HepG2 (cell line): ENCODE measurements around the gene KAT6B. TPM values are rescaled to one million over a fixed set of nuclear protein-coding genes. Genes with fewer than 3 reads are reported as not detected.
A peak's percentile ranks its signal among the peaks of the same experiment; 100 is the strongest.

Experiments used
- CREB1 ChIP-seq, 2 experiments: fragments of 450-650 bp in 1 of 2; IDR thresholded peaks; 2 replicates each; pipeline ENCODE4 v1.6.1; 2016 to 2017; ENCODE audit warnings: control low read depth in 1 of 2, mild to moderate bottlenecking in 1 of 2, missing compliant biosample characterization in 1 of 2, missing genetic modification characterization in 1 of 2
- ETV5 ChIP-seq: IDR thresholded peaks from 2 replicates; pipeline ENCODE4 v1.6.1; 2018; ENCODE audit warnings: missing biosample characterization, missing genetic modification reagents, inconsistent platforms, borderline replicate concordance
- NR2F1 ChIP-seq, 2 experiments: fragments of 450-650 bp in 1 of 2; formaldehyde crosslinking in 1 of 2; IDR thresholded peaks; 2 replicates each; pipeline versions ENCODE4 v1.5.0 to v1.6.1; 2016 to 2020; ENCODE audit warnings: mild to moderate bottlenecking in 1 of 2, missing compliant biosample characterization in 1 of 2, missing genetic modification reagents in 1 of 2, moderate library complexity in 1 of 2
- SOX5 ChIP-seq: IDR thresholded peaks from 2 replicates; pipeline ENCODE4 v1.6.1; 2016; ENCODE audit warnings: borderline replicate concordance
- ZBTB7B ChIP-seq: sonication (generic); formaldehyde crosslinking; IDR thresholded peaks from 2 replicates; pipeline ENCODE4 v1.4.0; 2020; ENCODE audit warnings: missing genetic modification reagents
- ZNF468 ChIP-seq: sonication (generic); formaldehyde crosslinking; IDR thresholded peaks from 2 replicates; pipeline ENCODE4 v1.8.0; 2022; ENCODE audit warnings: mild to moderate bottlenecking, moderate library complexity, missing genetic modification reagents
- ZNF652 ChIP-seq: IDR thresholded peaks from 2 replicates; pipeline ENCODE4 v1.6.1; 2016; ENCODE audit warnings: low read depth, borderline replicate concordance
- polyA plus RNA-seq, 8 experiments: library from polyadenylated mRNA; depleted of rRNA in 3 of 8; stranded (reverse) in 7 of 8; unstranded in 1 of 8; fragments of >200 nt; fragmentation: Illumina TruSeq in 4 of 8; extraction: Trizol in 4 of 8; gene quantifications; 2 replicates each; pipeline versions ENCODE4 v1.2.1 to v1.2.3, GENCODE V29; 2011 to 2016; ENCODE audit warnings: low read depth in 4 of 8, missing spikeins in 1 of 8, mixed read lengths in 1 of 8; ENCODE audit not compliant: insufficient read depth in 1 of 8
- total RNA-seq, 5 experiments: library from RNA; depleted of rRNA; stranded (reverse); fragments of >200 nt; fragmentation: Illumina TruSeq; extraction: Trizol; gene quantifications; 2 replicates each; pipeline ENCODE4 v1.2.3, GENCODE V29; 2016; ENCODE audit warnings: low read depth in 1 of 5
- TF ChIP-seq, protein P1 (sequence below), 2 experiments: IDR thresholded peaks; 2 replicates each; pipeline ENCODE4 v1.6.1; 2011 to 2012; ENCODE audit warnings: low read length in 2 of 2, borderline replicate concordance in 1 of 2, low read depth in 1 of 2, mild to moderate bottlenecking in 1 of 2, moderate library complexity in 1 of 2
- TF ChIP-seq, protein P2 (sequence below): sonication (generic); formaldehyde crosslinking; IDR thresholded peaks from 2 replicates; pipeline ENCODE4 v1.5.1; 2020; ENCODE audit warnings: mild to moderate bottlenecking, missing genetic modification reagents
- TF ChIP-seq, protein P3 (sequence below): sonication (generic); formaldehyde crosslinking; IDR thresholded peaks from 2 replicates; pipeline ENCODE4 v1.4.0; 2020; ENCODE audit warnings: missing genetic modification reagents
- TF ChIP-seq, protein P4 (sequence below): sonication (generic); formaldehyde crosslinking; IDR thresholded peaks from 2 replicates; pipeline ENCODE4 v1.4.0; 2020; ENCODE audit warnings: missing genetic modification reagents, borderline replicate concordance
- TF ChIP-seq, protein P5 (sequence below): sonication (generic); formaldehyde crosslinking; IDR thresholded peaks from 2 replicates; pipeline ENCODE4 v1.8.1; 2023; ENCODE audit warnings: mild to moderate bottlenecking, missing genetic modification reagents, borderline replicate concordance
- TF ChIP-seq, protein P6 (sequence below): sonication (generic); formaldehyde crosslinking; IDR thresholded peaks from 2 replicates; pipeline ENCODE4 v1.5.0; 2020; ENCODE audit warnings: missing genetic modification reagents
- TF ChIP-seq, protein P7 (sequence below): sonication (generic); formaldehyde crosslinking; IDR thresholded peaks from 2 replicates; pipeline ENCODE4 v1.8.1; 2022; ENCODE audit warnings: mild to moderate bottlenecking, missing genetic modification reagents

The KAT6B gene
- total and polyA plus RNA-seq, 2 of the 13 experiments (the other 11 are each of a cell fraction or from before 2014, with no cell fraction given): 3.0 to 9.5 TPM

DNA sequence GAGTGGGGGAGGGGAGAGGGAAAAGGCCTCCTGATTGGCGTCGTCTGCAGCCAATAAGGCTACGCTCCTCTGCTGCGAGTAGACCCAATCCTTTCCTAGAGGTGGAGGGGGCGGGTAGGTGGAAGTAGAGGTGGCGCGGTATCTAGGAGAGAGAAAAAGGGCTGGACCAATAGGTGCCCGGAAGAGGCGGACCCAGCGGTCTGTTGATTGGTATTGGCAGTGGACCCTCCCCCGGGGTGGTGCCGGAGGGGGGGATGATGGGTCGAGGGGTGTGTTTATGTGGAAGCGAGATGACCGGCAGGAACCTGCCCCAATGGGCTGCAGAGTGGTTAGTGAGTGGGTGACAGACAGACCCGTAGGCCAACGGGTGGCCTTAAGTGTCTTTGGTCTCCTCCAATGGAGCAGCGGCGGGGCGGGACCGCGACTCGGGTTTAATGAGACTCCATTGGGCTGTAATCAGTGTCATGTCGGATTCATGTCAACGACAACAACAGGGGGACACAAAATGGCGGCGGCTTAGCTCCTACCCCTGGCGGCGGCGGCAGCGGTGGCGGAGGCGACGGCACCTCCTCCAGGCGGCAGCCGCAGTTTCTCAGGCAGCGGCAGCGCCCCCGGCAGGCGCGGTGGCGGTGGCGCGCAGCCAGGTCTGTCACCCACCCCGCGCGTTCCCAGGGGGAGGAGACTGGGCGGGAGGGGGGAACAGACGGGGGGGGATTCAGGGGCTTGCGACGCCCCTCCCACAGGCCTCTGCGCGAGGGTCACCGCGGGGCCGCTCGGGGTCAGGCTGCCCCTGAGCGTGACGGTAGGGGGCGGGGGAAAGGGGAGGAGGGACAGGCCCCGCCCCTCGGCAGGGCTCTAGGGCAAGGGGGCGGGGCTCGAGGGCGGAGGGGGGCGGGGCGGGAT lies at the start of gene KAT6B (continued):
- TF ChIP-seq, protein P1, sequence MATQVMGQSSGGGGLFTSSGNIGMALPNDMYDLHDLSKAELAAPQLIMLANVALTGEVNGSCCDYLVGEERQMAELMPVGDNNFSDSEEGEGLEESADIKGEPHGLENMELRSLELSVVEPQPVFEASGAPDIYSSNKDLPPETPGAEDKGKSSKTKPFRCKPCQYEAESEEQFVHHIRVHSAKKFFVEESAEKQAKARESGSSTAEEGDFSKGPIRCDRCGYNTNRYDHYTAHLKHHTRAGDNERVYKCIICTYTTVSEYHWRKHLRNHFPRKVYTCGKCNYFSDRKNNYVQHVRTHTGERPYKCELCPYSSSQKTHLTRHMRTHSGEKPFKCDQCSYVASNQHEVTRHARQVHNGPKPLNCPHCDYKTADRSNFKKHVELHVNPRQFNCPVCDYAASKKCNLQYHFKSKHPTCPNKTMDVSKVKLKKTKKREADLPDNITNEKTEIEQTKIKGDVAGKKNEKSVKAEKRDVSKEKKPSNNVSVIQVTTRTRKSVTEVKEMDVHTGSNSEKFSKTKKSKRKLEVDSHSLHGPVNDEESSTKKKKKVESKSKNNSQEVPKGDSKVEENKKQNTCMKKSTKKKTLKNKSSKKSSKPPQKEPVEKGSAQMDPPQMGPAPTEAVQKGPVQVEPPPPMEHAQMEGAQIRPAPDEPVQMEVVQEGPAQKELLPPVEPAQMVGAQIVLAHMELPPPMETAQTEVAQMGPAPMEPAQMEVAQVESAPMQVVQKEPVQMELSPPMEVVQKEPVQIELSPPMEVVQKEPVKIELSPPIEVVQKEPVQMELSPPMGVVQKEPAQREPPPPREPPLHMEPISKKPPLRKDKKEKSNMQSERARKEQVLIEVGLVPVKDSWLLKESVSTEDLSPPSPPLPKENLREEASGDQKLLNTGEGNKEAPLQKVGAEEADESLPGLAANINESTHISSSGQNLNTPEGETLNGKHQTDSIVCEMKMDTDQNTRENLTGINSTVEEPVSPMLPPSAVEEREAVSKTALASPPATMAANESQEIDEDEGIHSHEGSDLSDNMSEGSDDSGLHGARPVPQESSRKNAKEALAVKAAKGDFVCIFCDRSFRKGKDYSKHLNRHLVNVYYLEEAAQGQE (IDR thresholded peaks at IDR 0.05; ENCODE audit: borderline replicate concordance in 1 of 2, low read depth in 1 of 2, low read length in 2 of 2): no peak
- TF ChIP-seq, protein P2, sequence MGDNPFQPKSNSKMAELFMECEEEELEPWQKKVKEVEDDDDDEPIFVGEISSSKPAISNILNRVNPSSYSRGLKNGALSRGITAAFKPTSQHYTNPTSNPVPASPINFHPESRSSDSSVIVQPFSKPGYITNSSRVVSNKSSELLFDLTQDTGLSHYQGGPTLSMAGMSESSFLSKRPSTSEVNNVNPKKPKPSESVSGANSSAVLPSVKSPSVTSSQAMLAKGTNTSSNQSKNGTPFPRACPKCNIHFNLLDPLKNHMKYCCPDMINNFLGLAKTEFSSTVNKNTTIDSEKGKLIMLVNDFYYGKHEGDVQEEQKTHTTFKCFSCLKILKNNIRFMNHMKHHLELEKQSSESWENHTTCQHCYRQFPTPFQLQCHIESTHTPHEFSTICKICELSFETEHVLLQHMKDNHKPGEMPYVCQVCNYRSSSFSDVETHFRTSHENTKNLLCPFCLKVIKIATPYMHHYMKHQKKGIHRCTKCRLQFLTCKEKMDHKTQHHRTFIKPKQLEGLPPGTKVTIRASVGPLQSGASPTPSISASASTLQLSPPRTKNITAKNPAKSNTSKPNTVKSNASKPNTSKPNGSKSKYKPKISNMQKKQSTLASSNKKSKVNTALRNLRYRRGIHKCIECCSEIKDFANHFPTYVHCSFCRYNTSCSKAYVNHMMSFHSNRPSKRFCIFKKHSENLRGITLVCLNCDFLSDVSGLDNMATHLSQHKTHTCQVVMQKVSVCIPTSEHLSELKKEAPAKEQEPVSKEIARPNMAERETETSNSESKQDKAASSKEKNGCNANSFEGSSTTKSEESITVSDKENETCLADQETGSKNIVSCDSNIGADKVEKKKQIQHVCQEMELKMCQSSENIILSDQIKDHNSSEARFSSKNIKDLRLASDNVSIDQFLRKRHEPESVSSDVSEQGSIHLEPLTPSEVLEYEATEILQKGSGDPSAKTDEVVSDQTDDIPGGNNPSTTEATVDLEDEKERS (CRISPR knock-in tag): no peak
- peak; percentile 89 for TF ChIP-seq CREB1 (IDR thresholded peaks at IDR 0.05)
- TF ChIP-seq CREB1 (CRISPR knock-in tag; IDR thresholded peaks at IDR 0.05): peak; percentile 86
- TF ChIP-seq, protein P3, sequence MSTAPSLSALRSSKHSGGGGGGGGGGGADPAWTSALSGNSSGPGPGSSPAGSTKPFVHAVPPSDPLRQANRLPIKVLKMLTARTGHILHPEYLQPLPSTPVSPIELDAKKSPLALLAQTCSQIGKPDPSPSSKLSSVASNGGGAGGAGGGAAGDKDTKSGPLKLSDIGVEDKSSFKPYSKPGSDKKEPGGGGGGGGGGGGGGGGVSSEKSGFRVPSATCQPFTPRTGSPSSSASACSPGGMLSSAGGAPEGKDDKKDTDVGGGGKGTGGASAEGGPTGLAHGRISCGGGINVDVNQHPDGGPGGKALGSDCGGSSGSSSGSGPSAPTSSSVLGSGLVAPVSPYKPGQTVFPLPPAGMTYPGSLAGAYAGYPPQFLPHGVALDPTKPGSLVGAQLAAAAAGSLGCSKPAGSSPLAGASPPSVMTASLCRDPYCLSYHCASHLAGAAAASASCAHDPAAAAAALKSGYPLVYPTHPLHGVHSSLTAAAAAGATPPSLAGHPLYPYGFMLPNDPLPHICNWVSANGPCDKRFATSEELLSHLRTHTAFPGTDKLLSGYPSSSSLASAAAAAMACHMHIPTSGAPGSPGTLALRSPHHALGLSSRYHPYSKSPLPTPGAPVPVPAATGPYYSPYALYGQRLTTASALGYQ (CRISPR knock-in tag): no peak
- TF ChIP-seq, protein P4, sequence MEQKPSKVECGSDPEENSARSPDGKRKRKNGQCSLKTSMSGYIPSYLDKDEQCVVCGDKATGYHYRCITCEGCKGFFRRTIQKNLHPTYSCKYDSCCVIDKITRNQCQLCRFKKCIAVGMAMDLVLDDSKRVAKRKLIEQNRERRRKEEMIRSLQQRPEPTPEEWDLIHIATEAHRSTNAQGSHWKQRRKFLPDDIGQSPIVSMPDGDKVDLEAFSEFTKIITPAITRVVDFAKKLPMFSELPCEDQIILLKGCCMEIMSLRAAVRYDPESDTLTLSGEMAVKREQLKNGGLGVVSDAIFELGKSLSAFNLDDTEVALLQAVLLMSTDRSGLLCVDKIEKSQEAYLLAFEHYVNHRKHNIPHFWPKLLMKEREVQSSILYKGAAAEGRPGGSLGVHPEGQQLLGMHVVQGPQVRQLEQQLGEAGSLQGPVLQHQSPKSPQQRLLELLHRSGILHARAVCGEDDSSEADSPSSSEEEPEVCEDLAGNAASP (CRISPR knock-in tag): no peak; the same call in 1 of the 2 replicates
- no peak for TF ChIP-seq SOX5 (CRISPR knock-in tag)
- TF ChIP-seq, protein P5, sequence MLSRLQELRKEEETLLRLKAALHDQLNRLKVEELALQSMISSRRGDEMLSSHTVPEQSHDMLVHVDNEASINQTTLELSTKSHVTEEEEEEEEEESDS (CRISPR knock-in tag): no peak
- TF ChIP-seq ETV5 (CRISPR knock-in tag): no peak
- TF ChIP-seq, protein P6, sequence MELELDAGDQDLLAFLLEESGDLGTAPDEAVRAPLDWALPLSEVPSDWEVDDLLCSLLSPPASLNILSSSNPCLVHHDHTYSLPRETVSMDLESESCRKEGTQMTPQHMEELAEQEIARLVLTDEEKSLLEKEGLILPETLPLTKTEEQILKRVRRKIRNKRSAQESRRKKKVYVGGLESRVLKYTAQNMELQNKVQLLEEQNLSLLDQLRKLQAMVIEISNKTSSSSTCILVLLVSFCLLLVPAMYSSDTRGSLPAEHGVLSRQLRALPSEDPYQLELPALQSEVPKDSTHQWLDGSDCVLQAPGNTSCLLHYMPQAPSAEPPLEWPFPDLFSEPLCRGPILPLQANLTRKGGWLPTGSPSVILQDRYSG (CRISPR knock-in tag): no peak
- TF ChIP-seq ZNF468 (CRISPR knock-in tag): no peak
- TF ChIP-seq, protein P7, sequence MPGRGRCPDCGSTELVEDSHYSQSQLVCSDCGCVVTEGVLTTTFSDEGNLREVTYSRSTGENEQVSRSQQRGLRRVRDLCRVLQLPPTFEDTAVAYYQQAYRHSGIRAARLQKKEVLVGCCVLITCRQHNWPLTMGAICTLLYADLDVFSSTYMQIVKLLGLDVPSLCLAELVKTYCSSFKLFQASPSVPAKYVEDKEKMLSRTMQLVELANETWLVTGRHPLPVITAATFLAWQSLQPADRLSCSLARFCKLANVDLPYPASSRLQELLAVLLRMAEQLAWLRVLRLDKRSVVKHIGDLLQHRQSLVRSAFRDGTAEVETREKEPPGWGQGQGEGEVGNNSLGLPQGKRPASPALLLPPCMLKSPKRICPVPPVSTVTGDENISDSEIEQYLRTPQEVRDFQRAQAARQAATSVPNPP (CRISPR knock-in tag): no peak
- no peak for TF ChIP-seq ZBTB7B (CRISPR knock-in tag)
- peak in 1 of 2 experiments; percentile 35; a peak in 1 of 4 replicates for TF ChIP-seq NR2F1 (CRISPR knock-in tag; IDR thresholded peaks at IDR 0.05)
- TF ChIP-seq ZNF652 (CRISPR knock-in tag): no peak
